ENCODE results near the gene LRPAP1.
"Not testable (repeated sequence)": the region's sequence is repeated elsewhere in the genome, so short reads cannot be mapped to it uniquely, and the experiment has no call there.

LRPAP1 gene

DNA sequence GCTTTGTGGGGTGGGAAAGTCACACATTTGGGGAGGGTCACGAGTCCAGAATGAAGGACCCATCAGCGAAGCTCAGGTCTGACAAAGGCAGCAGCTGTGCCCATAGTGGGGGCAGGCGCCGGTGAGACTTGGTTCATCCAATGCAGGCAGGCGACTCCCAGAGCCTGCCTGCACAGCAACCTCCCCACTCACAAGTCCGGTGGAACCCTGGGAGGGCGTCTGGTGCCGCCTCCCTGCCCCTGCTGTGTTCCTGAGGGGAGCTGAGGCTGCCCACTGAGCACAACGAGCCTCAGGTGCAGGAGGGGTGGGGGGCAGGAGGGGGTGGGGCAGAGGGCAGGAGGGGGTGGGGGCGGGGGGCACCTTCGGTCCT lies 13.7 kb downstream of the LRPAP1 start:
- DNase-seq: no peak

DNA sequence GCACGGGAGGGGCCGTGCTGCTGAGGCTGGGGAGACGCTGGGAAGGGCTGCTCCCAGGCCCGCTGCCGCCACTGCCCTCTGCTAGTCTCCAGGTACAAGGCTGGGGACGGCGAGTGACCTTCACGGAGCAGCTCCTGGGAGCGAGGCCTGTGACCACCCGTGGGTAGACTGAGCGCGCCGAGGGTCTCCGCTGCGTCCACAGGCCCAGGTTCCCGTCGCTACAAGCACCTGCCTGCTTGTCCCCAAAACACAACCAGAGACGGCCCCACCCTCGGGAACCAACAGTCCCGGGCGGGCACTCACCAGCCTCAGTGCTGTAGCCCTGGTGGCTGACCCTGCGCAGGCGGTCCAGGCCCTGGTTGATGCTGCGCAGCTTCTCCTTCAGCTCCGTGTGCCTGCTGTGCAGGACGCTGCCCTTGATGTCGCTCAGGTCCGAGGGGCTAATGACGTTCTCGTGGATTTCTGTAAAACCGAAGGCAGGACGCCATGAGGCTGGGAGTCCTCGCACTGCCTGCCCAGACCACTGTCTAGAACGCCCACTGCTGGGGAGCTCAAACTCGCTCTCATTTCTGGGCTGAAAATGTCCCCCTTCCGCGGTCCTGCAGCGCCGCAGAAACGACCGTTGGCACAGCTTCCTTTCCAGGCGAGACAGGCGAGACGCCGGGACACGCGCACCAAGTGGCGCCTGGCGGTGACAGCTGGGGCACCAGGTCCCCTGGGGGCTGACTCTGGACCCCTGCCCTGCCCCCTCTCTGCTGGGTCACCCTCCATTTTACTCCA lies 14.3 kb downstream of the LRPAP1 start:
- DNase-seq: no peak

DNA sequence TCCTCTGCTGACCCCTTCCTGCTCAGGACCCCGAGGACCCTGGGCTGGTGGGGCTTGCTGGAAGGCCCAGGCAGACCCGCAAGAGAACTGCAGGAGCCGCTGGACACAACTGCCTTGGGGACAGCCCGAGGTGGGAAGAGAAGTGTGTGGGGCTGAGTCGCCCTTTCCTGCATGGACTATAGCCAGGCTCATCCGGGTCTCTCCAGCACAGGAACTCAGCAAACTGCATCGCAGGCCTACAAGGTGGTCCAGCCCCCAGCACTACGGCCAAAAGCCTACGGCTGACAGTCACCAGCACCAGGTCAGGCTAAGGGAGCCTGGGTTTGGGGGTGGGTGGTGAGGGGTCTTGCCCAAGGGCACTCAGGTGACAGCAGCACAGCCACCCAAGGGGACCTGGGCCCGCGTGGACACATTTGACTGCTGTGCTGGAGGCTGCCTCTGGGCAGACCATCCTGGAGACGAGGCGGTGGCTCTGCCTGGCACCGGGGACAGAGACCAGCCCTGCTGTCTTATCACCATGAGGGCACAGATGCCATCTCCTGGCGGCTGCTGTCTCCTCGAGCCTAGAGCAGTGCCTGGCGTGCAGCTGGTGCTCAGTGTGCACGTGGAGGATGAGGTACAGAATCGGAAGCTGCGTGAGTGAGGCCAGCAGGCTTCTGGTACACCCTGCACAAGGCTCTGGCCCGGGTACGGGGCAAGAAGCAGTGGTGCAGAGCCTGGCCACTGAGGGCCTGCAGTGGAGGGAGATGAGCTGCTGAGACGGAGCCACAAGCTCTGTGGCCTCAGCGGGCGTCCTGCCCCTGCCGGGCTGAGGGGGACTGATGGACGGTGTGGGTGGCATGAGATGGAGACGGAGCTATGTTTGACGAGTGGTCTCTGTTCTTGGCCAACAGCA lies 15.1 kb downstream of the LRPAP1 start:
- DNase-seq: no peak

DNA sequence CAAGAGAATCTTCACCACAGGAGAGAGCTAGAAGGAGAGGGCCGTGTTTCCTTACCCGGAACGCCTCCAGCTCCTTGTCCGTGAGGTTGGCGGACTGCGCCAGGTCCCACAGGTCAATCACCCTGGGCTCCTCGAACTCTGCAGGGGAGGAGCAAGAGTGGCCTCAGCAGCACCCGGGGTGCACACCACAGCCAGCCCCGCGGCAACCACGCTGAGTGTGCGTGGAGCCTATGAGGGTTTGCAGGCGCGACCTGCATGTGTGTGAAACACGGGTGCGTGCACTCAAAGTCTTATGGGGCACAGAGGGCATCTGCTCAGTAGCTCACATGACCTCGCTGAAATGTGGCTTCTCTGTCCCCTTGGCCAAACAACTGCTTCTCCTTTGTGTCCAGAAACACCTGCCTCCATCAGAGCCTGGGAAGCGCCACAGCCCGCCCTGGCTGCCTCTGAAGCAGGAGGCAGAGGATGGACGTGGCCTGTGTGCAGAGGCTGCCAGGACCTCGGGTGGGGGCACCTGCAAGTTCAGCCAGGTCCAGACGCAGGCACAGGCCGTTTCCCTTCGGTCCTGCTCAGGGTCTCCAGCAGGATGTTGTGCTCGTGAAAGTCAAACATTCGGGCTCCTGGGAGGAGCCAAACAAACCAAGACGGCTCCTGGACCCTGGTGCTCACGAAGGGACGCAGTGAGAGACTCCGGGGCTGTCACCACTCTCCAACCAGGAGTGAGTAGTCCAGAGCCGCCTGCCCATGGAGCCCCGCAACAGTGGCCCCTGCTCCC lies 16.0 kb downstream of the LRPAP1 start:
- DNase-seq: no peak

DNA sequence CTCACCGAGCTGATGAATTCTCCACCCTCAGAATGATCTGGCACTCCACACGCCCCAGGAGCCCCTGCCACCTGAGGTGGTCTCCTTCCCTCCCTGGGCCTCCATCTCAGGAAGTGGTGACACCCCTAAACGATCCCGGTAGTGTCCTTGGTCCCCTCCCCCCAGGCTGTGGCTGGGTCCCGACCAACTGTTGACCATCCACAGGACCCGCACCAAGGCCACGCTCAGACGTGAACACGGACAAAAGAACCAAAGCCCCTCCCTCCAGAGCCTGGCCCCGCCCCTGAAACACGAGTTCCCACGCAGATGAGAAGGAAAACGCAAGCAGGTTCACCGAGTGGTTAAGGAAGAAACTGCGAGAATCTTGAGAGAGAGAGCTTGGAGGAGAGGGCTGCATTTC lies 16.6 kb downstream of the LRPAP1 start:
- no peak for DNase-seq

DNA sequence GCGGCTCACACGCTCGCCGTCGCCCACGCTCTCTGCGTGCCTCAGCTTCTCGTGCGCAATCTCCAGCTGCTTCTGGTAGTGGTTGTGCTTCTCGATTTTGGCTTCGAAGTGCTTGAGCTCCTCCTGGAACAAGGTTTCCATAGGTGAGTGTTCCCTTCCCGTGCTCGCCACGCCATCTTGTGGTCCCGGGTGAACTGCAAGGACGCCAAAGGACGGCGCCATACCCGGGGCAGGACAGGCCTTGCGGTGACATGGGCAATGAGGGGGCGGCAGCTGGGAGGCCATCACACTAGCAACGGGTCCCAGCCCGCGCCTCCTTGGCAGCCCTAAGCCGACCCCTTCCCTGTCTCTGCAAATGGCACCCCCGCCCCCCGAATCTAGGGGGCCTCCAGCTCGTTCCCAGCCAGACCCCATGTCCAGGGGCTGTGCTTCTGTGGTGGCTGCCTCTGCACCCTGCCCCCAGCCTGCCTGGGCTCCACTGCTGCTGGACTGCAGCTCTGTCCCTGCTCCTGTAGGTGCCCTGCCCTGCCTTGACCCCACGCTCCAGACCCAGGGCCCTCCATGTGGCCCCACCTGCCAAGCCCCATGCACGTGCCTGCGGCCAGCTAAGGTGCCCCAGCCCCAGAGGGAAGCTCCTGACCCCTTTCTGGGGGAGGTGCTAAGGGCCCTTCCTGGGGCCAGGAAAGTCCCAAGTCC lies 17.3 kb downstream of the LRPAP1 start:
- no peak for DNase-seq

DNA sequence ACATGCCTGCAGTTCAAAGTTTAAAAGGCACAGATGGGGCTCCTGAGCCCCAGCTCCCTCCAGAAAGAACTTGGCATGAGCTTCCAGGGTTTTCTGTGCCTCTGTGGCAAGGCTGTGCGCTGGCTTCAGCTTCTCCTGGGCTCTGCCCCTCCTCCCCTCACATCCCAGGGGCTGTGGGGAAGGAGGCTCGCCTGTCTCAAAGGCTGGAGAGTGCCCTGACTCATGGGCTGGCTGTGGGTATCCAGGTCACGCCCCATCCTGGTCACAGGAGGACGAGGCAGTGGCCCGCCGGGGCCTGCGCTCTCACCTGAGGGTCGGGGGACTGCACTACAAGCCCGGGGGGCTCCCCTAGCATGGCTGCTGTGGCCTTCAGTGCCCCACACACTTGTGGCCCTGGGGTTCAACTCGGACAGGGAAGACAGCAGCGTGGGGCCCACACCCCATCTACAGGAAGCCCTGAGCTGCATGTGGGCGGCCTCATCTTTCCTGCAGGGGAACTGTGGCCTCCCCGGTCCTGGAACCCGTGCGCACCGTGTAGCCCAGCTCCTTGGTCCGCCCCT lies 17.9 kb downstream of the LRPAP1 start:
- no peak for DNase-seq

DNA sequence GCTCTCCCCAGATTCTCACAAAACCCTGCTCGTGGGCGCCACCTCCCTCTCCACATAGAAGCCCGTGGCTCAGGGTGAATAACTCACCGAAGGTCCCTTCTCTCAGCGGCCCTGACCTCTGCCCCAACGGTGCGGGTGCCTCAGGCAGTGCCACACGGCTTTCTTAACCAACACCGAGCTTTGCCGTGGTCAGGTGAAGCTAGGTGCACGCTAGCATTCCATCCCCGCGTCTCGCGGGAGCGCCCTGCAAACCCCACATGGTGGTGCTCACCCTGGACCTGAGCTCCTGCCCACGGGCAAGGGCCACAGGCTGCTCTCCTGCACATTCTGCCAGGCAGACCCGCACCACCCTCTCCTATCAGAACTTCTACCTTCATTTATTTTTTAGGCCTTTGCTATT lies 18.4 kb downstream of the LRPAP1 start:
- DNase-seq: no peak

DNA sequence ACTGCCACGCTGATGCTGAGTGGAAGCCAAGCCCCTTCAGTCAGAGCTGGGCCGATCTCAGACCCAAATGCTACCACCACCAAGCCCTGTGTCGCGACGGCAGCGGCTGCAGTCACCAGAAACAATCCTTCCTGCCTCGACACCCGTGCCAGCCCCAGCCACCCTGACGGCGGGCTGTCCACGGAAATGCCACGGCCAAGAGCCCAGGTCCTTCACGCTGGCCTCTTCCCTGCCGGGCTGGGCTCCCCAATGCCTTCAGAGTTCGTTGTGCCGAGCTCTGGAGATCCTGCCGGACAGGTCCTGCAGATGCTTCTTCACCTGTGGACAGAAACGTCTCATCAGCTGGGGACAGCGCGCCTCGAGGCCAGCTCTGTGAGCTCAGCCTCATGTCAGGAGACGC lies 19.5 kb downstream of the LRPAP1 start:
- no peak for DNase-seq

DNA sequence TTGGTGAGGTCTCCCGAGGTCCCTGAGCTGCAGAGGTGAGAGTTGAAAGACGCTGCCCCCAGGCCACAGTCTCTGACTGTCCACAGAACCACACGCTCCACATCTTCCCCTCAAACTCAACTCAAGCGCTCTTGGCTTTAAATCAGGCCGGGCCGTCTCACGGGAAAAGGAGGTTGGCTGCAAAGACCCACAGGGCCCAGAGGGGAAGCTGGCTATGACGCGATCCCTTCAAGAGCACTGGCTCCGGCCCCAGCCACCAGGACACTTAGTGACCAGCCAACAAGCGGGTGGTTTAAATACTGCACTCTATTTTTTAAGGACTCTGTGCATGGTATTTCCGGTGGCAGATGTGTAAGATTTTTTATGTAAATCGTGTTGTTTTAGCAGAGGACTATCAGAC lies 19.9 kb downstream of the LRPAP1 start:
- DNase-seq: no peak

DNA sequence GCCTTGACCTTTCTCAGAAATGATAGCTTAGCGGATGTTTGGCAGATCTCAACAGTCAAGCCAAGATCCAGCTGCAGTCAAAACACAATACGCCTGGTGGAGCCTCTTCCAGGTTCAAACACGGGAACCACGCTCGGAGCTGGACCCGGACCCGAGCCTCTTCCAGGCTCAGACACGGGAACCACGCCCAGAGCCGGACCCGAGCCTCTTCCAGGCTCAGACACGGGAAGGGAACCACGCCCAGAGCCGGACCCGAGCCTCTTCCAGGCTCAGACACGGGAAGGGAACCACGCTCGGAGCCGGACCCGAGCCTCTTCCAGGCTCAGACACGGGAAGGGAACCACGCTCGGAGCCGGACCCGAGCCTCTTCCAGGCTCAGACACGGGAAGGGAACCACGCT lies 20.6 kb downstream of the LRPAP1 start:
- DNase-seq: not testable (repeated sequence)

DNA sequence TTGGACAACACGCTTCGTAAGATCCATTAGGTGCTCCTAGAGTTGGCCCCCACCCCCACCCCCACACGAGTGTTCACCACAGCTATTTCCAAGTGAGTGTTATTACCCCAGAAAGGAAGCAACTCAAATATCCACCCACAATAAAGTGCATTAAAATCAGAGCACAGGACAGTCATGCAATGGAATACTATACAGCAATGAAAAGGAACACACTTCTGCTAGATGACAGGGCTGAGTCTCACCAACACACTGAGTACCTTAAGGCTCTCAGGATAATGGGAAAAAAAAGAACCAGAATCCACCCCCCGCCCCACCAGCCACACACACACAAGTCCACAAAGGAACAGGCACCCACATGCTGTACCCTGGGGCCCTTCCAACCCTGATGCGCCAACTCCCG lies 21.0 kb downstream of the LRPAP1 start:
- DNase-seq: no peak

DNA sequence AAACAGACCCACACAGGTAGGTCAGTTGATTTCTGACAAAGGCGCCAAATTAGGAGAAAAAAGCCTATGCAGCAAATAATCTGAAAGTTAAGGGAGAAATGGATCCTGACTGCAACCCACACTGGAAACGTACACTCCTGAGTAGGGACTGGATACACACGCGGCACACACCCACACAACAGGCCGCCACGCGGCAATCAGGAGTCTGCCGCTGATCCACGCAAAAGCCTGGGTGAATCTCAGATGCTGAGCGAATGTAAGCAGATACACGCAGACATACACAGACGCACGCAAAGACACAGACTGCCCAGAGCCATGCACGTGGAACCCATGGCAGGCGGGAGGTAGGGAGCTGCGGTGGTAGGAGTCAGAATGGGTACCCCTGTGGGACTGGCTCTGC lies 21.7 kb downstream of the LRPAP1 start:
- no peak for DNase-seq

DNA sequence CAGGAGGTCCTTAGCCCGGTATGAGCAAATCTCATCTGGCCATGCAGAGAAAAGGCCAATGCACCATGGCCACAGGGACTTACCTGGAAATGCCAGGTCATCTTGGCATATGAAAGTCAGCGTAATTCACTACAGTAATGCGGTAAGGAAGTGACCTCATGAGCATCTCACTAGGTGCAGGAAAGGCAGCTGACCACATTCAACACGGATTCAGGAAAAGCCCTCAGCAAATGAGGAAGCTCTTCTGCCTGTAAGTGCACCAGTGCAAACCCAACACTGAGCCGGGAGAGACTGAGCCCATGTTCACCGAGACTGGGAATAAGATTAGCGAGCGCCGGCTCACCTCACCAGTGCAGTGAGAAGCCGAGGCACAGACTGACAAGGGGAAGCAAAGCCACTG lies 23.7 kb downstream of the LRPAP1 start:
- peak; percentile 31 for DNase-seq

DNA sequence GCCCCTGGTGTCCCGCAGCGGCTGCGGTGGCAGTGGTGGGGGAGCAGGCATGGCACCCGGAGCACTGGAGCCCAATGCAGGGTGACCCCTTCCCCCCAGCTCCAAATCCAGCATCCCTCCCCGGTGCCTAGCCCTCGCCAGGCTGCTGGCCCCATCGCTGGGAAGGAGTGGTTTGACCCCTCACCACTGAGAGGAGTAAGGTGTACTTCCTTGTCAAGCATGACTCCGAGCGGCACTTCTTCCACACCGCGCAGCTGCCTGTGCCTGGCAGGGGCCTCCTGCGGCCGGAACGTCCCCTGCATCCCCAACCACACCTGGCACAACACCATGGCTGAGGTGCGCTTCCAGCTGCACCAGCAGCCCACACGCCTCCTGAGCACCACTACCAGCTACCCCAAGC lies 27.0 kb downstream of the LRPAP1 start:
- DNase-seq: no peak

DNA sequence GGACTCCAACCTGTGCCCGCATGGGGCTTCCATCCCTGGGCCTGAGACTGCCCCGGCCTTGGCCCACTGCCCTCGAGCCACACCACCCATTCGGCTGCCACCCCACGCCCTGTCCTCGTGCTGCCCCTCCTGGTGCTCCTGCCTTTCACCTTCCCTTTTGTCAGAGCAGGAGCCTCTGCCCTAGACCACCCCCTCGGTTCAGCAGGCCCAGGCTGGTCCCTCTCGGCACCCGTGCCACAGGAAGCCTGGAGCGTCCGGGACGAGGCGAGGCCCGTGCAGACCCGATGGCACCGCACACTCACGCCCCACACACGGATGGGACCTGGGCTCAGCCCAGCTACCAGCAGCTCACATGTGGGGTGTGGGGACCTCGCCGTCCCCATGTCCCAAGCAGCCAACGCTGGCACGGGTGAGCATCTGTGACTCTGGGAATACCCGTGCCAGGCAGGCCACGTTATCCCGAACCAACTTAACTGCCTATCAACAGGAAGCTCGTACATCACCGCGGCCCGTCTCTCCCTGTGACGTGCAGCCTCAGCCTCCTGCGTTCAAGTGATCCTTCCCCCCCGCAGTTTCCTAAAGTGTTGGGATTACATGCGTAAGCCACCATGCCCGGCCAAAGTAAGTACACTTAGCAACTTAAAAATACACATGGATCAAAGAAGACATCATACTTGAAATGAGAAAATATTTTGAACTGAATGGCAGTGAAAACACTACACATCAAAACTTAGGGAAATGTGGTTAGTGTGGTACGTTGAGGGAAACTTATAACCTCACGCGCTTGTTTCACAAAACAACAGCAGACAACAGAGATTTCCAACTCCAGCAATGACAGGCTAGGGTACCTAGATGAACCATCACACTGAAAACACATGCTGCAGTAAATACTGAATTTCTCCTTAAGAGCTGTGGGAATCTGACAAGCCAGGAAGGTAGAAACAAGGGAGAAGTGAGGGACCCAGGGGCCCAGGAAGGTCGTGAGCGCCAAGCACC lies 29.0 kb downstream of the LRPAP1 start:
- no peak for DNase-seq

DNA sequence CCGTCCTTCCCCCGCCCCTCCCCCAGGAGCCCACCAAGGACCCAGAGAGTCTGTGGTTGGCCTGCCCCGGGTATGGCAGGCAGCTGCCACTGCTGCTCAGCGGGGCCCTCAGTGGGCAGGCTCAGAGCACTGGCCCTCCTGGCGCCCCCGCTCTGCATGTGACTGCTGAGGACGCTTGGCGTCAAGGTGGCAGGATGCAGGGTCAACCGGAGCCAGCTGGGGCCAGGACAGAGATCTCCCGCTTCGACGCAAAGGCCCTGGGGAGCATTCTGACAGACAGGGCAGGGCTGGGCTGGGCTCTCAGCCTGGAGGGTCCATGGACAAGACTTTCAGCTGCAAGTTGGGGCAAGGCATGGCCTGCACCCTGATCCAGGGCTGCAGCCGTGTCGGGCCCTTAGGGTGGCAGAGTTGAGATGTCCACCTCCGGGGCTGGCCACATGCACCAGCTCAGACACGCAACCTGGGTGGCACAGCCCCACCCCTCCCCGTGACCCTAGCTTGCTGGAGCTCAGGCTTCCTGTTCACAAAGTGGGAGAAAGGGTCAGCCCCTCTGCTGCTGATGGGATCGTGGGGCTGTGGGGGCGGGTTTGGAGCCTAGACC lies 30.3 kb downstream of the LRPAP1 start:
- DNase-seq: no peak

DNA sequence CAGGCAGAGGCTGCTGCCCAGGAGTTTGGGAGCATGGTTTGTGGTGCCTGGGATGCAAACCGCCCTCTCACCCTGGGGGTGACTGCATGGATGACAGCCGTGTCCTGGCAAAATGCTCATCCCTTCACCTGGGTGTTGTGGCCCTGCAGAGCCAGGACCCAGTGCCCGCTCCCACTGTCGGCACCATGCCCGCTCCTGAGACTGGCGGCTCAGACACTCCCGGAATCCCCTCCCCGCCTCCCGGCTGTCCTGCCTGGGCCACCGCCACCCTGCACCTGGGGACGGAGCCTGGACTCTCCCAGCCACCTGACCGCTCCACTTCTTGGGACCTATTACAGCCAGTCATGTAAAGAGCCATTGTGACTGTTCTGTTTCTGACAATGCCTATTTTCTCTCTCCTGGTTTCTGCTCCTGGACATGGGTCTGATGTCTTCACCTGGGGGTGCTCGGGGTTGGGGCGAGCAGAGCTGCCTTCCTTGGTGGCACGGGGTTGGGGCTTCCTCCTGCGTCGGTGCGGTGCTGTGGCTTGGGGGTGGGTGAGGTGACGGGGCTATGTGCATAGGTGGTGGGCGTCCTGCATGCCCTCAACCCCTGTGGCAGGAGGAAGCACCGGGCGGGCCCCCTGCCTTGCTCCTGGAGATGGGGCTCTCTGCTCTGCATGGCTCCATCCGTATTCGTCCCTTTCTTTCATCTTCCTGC lies 30.9 kb downstream of the LRPAP1 start:
- DNase-seq: no peak

DNA sequence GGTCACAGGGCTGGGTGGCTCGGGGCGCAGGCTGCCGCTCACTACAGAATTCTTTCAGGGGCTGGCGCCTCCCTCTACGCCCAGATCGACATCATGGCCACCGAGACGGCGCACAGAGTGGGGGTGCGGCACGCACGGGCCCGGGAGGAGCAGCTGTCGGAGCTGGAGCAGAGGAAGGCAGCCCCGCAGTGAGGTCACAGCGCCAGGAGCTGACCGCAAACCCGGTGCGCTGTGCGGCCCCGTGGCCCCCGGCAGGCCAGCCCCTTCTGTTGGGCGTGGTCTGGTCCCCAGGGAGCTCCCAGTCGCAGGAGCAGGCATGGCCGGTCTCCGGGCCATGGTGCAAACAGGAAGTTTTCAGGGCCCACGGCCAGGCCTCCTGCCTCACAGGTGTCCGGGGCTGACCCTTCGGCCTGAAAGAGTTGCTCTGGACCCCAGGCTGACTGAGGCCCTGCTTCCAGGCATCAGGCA lies 31.6 kb downstream of the LRPAP1 start:
- DNase-seq: no peak

DNA sequence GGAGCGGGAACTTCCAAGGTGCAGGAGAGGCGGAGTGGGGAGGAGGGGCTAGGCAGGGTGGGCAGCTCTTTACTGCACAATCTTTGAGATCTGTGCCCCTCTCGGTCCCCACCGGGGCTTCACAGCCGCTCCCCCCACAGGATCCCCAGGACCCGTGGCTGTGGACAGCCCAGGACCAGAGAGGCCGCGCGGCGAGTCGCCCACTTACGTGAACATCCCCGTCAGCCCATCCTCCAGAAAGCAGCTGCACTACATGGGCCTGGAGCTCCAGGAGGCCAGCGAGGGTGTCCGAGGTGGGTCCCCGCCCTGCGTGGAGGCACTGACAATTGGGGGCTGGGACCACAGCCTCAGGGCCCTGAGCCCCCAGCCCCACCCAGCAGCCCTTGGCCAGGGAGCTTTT lies 32.1 kb downstream of the LRPAP1 start:
- DNase-seq: no peak
